ENCODE results near the gene TRIM2. TPM values are rescaled to one million over a fixed set of nuclear protein-coding genes. Genes with fewer than 3 reads are reported as not detected.
A peak's percentile ranks its signal among the peaks of the same experiment; 100 is the strongest.

The TRIM2 gene
- total RNA-seq, 3 donors from 2014 or later = 26.7 to 109 (median 52.4) TPM

- Histone ChIP-seq H3K4me1 (no peaks in the 10 kb centered on the region), H3K27me3 (no peaks in the 10 kb centered on the region), H3K9me3 (no peaks in the 10 kb centered on the region), H3K36me3 (no peaks in the 10 kb centered on the region), H3K4me3 (no peak overlapping the region), H3K27ac (no peak overlapping the region)
- intact Hi-C loops (cut with DNase I; ENCODE audit: low total_unique reads) = no loop called here
- TF ChIP-seq POLR2A (IDR thresholded peaks at IDR 0.05) = no peak
- no peak for TF ChIP-seq CTCF (IDR thresholded peaks at IDR 0.05)
- TF ChIP-seq POLR2AphosphoS5 (IDR thresholded peaks at IDR 0.05) = no peak
- no peak for DNase-seq (ENCODE audit: low spot score in 2 of 2)
Measured at GRCh38 chr4:153209410-153209809, 5.2 kb downstream of the TRIM2 start.

GRCh38 chr4:153210727-153211126, 6.5 kb downstream of the TRIM2 start:
- H3K36me3 ChIP-seq = no peaks in the 10 kb centered on the region
- no peak overlapping the region for H3K4me3 ChIP-seq
- TF ChIP-seq CTCF (IDR thresholded peaks at IDR 0.05) (no peak), POLR2AphosphoS5 (IDR thresholded peaks at IDR 0.05) (no peak), POLR2A (IDR thresholded peaks at IDR 0.05) (no peak)
- no peaks in the 10 kb centered on the region for H3K4me1 ChIP-seq
- DNase-seq (ENCODE audit: low spot score in 2 of 2) = no peak
- H3K27me3 ChIP-seq = no peaks in the 10 kb centered on the region
- no peak overlapping the region for H3K27ac ChIP-seq
- intact Hi-C loops (cut with DNase I; ENCODE audit: low total_unique reads) = no loop called here
- H3K9me3 ChIP-seq = no peaks in the 10 kb centered on the region

GRCh38 chr4:153211986-153212728, 7.9 kb downstream of the TRIM2 start:
- no peak for DNase-seq (ENCODE audit: low spot score in 2 of 2)
- H3K36me3 ChIP-seq = no peaks in the 10 kb centered on the region
- no peak overlapping the region for H3K27ac ChIP-seq
- H3K9me3 ChIP-seq = no peaks in the 10 kb centered on the region
- no peaks in the 10 kb centered on the region for H3K4me1 ChIP-seq
- no peak overlapping the region for H3K4me3 ChIP-seq
- H3K27me3 ChIP-seq = no peaks in the 10 kb centered on the region
- intact Hi-C loops (cut with DNase I; ENCODE audit: low total_unique reads) = no loop called here
- TF ChIP-seq POLR2A (IDR thresholded peaks at IDR 0.05) (no peak), POLR2AphosphoS5 (IDR thresholded peaks at IDR 0.05) (no peak), CTCF (IDR thresholded peaks at IDR 0.05) (no peak)

GRCh38 chr4:153212736-153213135, 8.5 kb downstream of the TRIM2 start:
- Histone ChIP-seq H3K27me3 (no peaks in the 10 kb centered on the region), H3K9me3 (no peaks in the 10 kb centered on the region), H3K36me3 (no peaks in the 10 kb centered on the region), H3K4me3 (no peak overlapping the region), H3K4me1 (no peaks in the 10 kb centered on the region), H3K27ac (peak overlapping the region in 1 of 2 donors; percentile 35)
- intact Hi-C loops (cut with DNase I; ENCODE audit: low total_unique reads) = no loop called here
- no peak for DNase-seq (ENCODE audit: low spot score in 2 of 2)
- no peak for TF ChIP-seq POLR2A (IDR thresholded peaks at IDR 0.05)
- TF ChIP-seq POLR2AphosphoS5 (IDR thresholded peaks at IDR 0.05) = no peak
- no peak for TF ChIP-seq CTCF (IDR thresholded peaks at IDR 0.05)

GRCh38 chr4:153215921-153216320, 11.7 kb downstream of the TRIM2 start:
- TF ChIP-seq CTCF (IDR thresholded peaks at IDR 0.05) (no peak), POLR2A (IDR thresholded peaks at IDR 0.05) (no peak), POLR2AphosphoS5 (IDR thresholded peaks at IDR 0.05) (no peak)
- no peak overlapping the region for H3K27ac ChIP-seq
- H3K27me3 ChIP-seq = no peaks in the 10 kb centered on the region
- H3K36me3 ChIP-seq = no peaks in the 10 kb centered on the region
- intact Hi-C loops (cut with DNase I; ENCODE audit: low total_unique reads) = no loop called here
- H3K4me1 ChIP-seq = no peaks in the 10 kb centered on the region
- DNase-seq (ENCODE audit: low spot score in 2 of 2) = no peak
- H3K4me3 ChIP-seq = no peak overlapping the region
- H3K9me3 ChIP-seq = no peaks in the 10 kb centered on the region
